Epithelial cell of esophagus (primary cell): ENCODE measurements around the gene ASTN2.
A peak's percentile ranks its signal among the peaks of the same experiment; 100 is the strongest.

Source experiments
- DNase-seq: peaks from one replicate; pipeline ENCODE4 v3.0.0; 2010; ENCODE audit warnings: low read depth
- H3K4me3 ChIP-seq: 2 replicates; pipeline ENCODE4 v1.5.1; 2011; ENCODE audit warnings: mild to moderate bottlenecking, low read length, control low read depth
- TF ChIP-seq, protein P1 (sequence below): IDR thresholded peaks from 2 replicates; pipeline ENCODE4 v1.5.1; 2011; ENCODE audit warnings: low read depth, mild to moderate bottlenecking, low read length, control low read depth, inconsistent platforms; ENCODE audit not compliant: insufficient read depth; ENCODE audit errors: missing control alignments

Gene ASTN2

DNA sequence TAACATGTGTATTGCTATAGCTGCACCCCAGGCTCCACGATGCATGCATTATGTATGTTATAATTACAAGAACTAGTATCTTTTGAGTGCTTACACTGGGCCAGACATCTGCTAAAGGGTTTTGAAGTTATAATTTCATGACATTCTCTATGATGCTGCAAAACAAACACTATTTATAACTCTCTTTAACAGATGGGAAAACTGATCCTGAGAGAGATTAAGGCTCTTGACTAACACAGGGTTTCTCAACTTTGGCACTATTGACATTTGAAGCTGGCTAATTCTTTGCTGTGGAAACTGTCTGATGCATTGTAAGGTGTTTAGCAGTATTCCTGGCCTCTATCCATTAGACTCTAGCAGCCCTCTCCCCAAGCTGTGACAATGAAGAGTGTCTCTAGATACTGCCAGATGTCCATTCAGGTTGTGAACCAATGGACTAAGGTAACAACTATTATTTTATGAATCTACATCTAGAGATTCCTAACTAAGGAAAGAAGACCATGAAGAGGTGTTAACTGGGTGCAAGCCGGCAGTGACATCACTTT, 258.6 kb downstream of the ASTN2 start:
- DNase-seq, result no peak
- TF ChIP-seq, protein P1, sequence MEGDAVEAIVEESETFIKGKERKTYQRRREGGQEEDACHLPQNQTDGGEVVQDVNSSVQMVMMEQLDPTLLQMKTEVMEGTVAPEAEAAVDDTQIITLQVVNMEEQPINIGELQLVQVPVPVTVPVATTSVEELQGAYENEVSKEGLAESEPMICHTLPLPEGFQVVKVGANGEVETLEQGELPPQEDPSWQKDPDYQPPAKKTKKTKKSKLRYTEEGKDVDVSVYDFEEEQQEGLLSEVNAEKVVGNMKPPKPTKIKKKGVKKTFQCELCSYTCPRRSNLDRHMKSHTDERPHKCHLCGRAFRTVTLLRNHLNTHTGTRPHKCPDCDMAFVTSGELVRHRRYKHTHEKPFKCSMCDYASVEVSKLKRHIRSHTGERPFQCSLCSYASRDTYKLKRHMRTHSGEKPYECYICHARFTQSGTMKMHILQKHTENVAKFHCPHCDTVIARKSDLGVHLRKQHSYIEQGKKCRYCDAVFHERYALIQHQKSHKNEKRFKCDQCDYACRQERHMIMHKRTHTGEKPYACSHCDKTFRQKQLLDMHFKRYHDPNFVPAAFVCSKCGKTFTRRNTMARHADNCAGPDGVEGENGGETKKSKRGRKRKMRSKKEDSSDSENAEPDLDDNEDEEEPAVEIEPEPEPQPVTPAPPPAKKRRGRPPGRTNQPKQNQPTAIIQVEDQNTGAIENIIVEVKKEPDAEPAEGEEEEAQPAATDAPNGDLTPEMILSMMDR, result no peak
- H3K4me3 ChIP-seq, result no peak overlapping the region

DNA sequence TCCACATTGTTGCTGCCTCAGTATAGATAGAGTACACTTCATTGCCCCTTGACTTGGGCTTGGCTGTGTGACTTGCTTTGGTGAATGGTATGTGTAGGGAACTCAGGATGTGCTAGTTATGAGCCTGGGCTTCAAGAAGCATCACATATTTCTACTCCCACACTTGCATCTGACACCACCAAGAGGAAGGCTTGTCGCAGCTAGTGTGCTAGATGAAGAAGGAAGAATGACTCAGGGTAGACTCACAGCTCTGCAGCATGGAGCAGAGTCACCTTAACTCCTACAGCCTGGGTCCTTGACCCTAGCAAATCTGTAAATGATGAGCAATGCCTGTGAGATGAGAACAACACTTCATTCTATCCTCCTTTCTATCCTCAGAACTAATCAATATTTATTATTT, 261.8 kb downstream of the ASTN2 start:
- TF ChIP-seq, protein P1, result no peak
- no peak overlapping the region for H3K4me3 ChIP-seq
- peak; percentile 78 for DNase-seq

DNA sequence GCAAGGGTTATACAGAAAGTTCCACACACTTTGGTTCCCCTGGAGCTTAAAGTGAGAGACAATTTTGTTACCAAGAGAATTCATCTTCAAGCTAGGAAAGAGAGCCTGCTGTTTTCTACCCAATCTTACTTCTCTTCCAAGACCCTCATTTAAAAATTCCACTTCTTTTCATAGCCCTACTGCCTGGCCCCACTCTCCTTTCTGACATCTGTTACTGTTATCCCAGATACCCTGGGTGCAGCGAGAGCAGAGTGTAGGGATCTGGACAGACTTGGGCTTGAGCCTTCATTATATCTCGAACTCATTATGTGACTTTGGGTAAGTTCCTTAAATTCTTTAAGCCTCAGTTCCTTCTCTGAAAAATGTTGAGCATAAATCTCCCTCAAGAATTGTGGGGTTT, 263.1 kb downstream of the ASTN2 start:
- no peak for DNase-seq
- no peak overlapping the region for H3K4me3 ChIP-seq
- TF ChIP-seq, protein P1, result no peak

DNA sequence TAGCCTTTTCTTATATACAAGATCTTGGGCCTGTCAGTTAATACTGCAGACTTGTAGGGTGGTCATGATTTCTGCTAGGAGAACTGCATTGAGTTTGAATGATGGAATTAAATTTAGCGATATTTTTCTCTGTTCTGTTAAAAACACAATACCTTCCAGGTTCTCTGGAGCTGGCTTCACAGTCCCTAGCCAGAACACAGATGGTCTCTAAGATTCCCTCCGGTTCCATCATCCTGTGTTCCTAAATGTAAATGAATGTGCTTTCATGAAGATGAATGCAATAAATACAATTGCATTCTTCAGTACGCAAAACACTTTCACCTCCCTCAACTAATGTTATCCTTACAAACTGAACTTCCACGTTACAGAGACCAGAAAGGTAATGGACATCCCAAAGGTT, 264.9 kb downstream of the ASTN2 start:
- H3K4me3 ChIP-seq, result no peak overlapping the region
- TF ChIP-seq, protein P1, result no peak
- no peak for DNase-seq

DNA sequence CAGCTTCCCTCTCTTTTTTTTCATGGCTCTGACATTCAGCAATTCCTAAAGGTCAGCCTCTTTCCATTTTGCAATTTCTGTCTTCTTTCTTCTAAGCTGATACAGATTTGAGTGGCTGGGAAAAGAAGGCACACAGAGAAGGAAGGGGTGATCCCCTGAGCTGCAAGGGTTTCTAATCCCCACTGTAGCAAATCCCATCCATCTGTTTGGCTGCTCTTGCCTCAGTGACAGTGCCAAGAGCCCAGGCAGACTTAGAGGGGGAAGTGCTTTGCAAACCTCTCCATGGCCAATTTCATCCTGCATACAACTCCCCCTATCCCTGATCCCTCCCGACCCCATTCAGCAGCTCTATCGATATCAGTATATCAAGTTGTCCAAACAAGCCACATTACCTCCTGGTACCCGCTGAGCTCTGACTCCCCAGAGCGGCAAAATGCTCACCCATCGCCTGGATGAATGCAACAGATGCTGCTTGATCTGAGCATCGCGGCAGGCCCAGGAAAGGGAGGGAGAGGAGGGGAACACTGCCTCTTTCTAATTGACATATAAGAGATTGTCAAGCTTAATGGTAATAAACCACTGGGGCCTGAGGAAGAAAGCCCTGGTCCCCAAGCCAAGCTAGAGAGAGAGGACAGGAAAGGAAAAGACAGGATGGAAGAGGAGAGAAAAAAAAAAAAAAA, 268.9 kb downstream of the ASTN2 start:
- DNase-seq, result no peak
- H3K4me3 ChIP-seq, result no peak overlapping the region
- TF ChIP-seq, protein P1, result no peak

DNA sequence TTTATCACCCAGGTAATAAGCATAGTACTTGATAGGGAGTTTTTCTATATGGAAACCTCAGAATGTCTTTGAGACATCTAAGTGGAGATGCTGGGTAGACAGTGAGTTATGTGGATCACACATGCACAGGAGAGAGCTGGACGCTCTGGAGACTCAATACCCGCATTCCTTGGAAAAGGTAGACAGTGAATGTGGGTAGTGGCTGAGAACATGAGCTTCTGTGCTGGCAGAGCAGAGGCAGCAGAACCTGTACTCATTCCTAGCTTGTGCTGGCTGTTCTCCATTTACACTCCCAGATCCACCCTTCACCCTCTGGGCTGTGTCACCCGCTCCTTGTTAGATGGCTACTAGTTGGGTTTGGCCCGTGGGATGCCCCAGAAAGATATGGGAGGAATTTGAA, 269.8 kb downstream of the ASTN2 start:
- H3K4me3 ChIP-seq, result no peak overlapping the region
- TF ChIP-seq, protein P1, result no peak
- DNase-seq, result no peak

DNA sequence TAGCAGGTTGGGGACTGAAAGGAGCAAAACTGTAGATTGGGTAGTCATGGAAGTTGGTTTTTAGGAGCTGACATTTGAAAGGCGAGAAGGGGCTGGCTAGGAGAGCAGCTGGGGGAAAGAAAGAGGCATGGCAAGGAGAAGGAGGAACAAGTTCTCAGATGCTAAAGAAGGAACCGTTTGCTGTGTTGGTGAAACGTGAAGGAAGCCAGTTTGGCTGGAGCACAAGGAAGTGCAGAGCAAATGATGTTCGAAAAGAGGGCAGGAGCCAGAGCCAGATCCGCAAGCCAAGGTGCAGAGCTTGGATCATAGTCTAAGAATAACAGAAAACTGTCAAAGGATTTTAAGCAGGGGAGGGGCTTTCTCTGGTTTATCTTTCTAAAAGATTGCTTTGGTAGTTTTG, 276.6 kb downstream of the ASTN2 start:
- DNase-seq, result no peak
- TF ChIP-seq, protein P1, result no peak
- H3K4me3 ChIP-seq, result no peak overlapping the region
